ENCODE data around the gene CHTOP. TPM values are rescaled to one million over a fixed set of nuclear protein-coding genes. Genes with fewer than 3 reads are reported as not detected.

The CHTOP gene
- total RNA-seq, 2 donors from 2014 or later, result 38.2 to 50.1 TPM

DNA sequence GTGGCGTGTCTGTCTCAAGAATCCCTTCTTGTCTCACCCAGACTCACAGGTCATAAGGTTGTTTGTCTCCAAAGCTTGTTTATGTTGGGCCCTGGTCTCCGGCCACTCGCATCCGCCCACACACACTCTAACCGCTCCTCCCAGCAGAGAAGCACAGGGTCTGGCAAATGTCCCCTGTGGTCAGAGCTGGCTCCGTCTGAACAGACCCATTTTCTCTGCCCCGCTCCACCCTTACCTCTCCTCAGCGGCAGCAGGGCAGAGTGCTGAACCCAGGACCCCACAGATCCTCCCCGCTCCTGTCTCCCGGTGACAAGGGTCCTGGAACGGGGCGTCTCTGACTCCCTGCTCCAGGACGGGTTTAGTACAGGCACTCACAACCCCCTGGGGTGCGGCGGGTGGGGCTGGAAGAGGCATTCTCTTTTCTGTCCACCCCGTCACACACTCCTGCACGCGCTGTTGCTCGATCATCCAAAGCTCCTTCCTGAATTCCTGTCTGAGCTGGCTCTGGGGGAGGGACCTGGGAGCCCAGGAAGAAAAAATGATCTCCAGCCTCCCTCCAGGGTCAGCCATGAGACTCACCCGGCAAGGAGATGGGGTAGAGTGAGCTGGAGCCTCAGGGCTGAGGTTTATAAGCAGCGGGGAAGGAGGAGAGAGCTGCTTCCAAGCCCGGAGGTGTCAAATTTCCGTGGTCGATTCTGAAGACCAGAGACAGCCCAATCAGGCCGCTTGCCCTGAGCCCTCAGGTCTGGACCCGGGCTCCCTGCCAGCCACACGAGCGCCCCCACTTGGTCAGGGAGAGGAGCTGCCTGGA is 6.8 kb upstream of the CHTOP start, which contains the start of gene S100A13:
TSS of gene S100A13 (minus strand) at position 602 of the 811 bp plus-strand sequence. CDS start 1,033 bp downstream, outside the sequence.
- Histone ChIP-seq H3K27ac (peak within 1 kb of the TSS; percentile 96 to 97), H3K4me1 (peaks cover 0 to 76% of the 10 kb centered on the region in 2 donors), H3K4me3 (peak within 1 kb of the TSS; percentile 50 to 66), H3K27me3 (no peaks in the 10 kb centered on the region), H3K36me3 (peaks cover 16% of the 10 kb centered on the region), H3K9me3 (no peaks in the 10 kb centered on the region)
- TF ChIP-seq, protein P1, sequence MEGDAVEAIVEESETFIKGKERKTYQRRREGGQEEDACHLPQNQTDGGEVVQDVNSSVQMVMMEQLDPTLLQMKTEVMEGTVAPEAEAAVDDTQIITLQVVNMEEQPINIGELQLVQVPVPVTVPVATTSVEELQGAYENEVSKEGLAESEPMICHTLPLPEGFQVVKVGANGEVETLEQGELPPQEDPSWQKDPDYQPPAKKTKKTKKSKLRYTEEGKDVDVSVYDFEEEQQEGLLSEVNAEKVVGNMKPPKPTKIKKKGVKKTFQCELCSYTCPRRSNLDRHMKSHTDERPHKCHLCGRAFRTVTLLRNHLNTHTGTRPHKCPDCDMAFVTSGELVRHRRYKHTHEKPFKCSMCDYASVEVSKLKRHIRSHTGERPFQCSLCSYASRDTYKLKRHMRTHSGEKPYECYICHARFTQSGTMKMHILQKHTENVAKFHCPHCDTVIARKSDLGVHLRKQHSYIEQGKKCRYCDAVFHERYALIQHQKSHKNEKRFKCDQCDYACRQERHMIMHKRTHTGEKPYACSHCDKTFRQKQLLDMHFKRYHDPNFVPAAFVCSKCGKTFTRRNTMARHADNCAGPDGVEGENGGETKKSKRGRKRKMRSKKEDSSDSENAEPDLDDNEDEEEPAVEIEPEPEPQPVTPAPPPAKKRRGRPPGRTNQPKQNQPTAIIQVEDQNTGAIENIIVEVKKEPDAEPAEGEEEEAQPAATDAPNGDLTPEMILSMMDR (IDR thresholded peaks at IDR 0.05), result peak; percentile 56 to 67
- DNase-seq (ENCODE audit: low spot score), result peak; percentile 84

GRCh38 chr1:153627715-153628626 is 5.9 kb upstream of the CHTOP start, which contains the start of gene S100A1:
Gene S100A1, plus strand, starts transcription at chr1:153628434. Its CDS starts 2,088 bp downstream, at chr1:153630522.
- Histone ChIP-seq H3K4me3 (peak within 1 kb of the TSS; percentile 50 to 66), H3K27me3 (no peaks in the 10 kb centered on the region), H3K36me3 (peaks cover 8% of the 10 kb centered on the region), H3K4me1 (peaks cover 0 to 82% of the 10 kb centered on the region in 2 donors), H3K9me3 (no peaks in the 10 kb centered on the region), H3K27ac (peak within 1 kb of the TSS; percentile 96 to 97)
- no peak for DNase-seq (ENCODE audit: low spot score)
- TF ChIP-seq, protein P1 (IDR thresholded peaks at IDR 0.05), result peak; percentile 15 to 16

DNA sequence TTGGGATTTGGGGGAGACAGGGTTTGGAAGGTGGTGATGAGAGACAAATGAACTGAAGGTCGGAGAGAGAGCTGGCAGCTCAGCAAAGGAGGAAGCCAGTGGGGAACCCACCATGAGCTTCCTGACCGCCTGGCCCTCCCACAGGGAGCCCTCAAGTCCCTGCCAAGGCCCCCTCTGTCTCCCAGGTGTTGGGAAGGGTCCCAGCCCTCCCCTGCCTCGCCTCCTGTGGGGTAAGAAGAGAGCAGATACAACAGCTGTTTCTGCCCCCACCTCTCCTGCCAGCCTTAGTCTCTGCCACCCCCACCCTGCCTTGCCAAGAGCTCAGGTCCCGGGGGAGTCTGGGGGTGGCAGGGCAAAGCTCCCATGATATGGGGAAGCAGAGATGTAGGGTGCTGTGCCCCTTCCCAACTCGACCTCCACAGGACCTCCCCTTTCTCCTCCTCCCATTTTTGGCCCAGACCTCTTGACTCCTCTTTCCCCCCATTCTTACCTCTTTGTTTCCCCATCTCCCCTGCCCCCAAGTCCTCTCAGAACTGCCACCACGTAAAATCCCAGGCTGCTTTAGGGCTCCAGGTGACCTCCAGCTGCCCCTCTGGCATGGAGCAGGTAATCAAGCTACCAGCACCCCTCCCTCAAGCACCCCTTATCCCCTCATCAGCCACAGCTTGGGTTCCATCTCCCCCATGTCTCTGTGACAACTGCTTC is 5.1 kb upstream of the CHTOP start:
- Histone ChIP-seq H3K4me3 (peak overlapping the region; percentile 44 to 49), H3K27me3 (no peaks in the 10 kb centered on the region), H3K9me3 (no peaks in the 10 kb centered on the region), H3K36me3 (peaks cover 3% of the 10 kb centered on the region), H3K27ac (peak overlapping the region; percentile 96 to 97), H3K4me1 (peaks cover 0 to 86% of the 10 kb centered on the region in 2 donors)
- no peak for DNase-seq (ENCODE audit: low spot score)
- TF ChIP-seq, protein P1 (IDR thresholded peaks at IDR 0.05), result no peak

- no peaks in the 10 kb centered on the region for H3K9me3 ChIP-seq
- H3K36me3 ChIP-seq, result no peaks in the 10 kb centered on the region
- H3K27ac ChIP-seq, result peak overlapping the region; percentile 96 to 97
- H3K4me1 ChIP-seq, result peaks cover 0 to 81% of the 10 kb centered on the region in 2 donors
- no peak for DNase-seq (ENCODE audit: low spot score)
- TF ChIP-seq, protein P1 (IDR thresholded peaks at IDR 0.05), result no peak
- peak overlapping the region; percentile 44 to 49 for H3K4me3 ChIP-seq
- no peaks in the 10 kb centered on the region for H3K27me3 ChIP-seq
Measured at GRCh38 chr1:153629343-153629665, 4.6 kb upstream of the CHTOP start.

GRCh38 chr1:153629971-153630370 is 3.9 kb upstream of the CHTOP start:
- H3K27me3 ChIP-seq, result no peaks in the 10 kb centered on the region
- peaks cover 1% of the 10 kb centered on the region for H3K36me3 ChIP-seq
- H3K4me1 ChIP-seq, result peaks cover 0 to 77% of the 10 kb centered on the region in 2 donors
- peak overlapping the region; percentile 96 to 97 for H3K27ac ChIP-seq
- H3K4me3 ChIP-seq, result peak overlapping the region; percentile 44 to 49
- TF ChIP-seq, protein P1 (IDR thresholded peaks at IDR 0.05), result no peak
- no peak for DNase-seq (ENCODE audit: low spot score)
- H3K9me3 ChIP-seq, result no peaks in the 10 kb centered on the region
